Glutamatergic neuron (in vitro differentiated cells): Measurements from ENCODE around the gene EFHC2. TPM values are rescaled to one million over a fixed set of nuclear protein-coding genes. Genes with fewer than 3 reads are reported as not detected.
A peak's percentile ranks its signal among the peaks of the same experiment; 100 is the strongest.

Experiments
- DNase-seq: peaks from one replicate; pipeline ENCODE4 v3.0.0; 2022
- H3K27ac Mint-ChIP-seq: one replicate; pipeline ENCODE4 v1.8.0; 2020; ENCODE audit warnings: mild to moderate bottlenecking, mixed read lengths, inconsistent platforms; ENCODE audit not compliant: unreplicated experiment
- H3K27me3 Mint-ChIP-seq: one replicate; pipeline ENCODE4 v1.8.0; 2020; ENCODE audit warnings: mild to moderate bottlenecking, moderate library complexity, mixed read lengths, inconsistent platforms; ENCODE audit not compliant: unreplicated experiment
- H3K36me3 Mint-ChIP-seq: one replicate; pipeline ENCODE4 v1.8.0; 2020; ENCODE audit warnings: mild to moderate bottlenecking, mixed read lengths, inconsistent platforms; ENCODE audit not compliant: unreplicated experiment
- H3K4me1 Mint-ChIP-seq: one replicate; pipeline ENCODE4 v1.8.0; 2020; ENCODE audit warnings: mild to moderate bottlenecking, low read depth, mixed read lengths, inconsistent platforms; ENCODE audit not compliant: unreplicated experiment
- H3K4me3 Mint-ChIP-seq: one replicate; pipeline ENCODE4 v1.8.0; 2020; ENCODE audit warnings: mild to moderate bottlenecking, mixed read lengths, inconsistent platforms; ENCODE audit not compliant: unreplicated experiment
- H3K9me3 Mint-ChIP-seq: one replicate; pipeline ENCODE4 v1.8.0; 2020; ENCODE audit warnings: mild to moderate bottlenecking, moderate library complexity, mixed read lengths, inconsistent platforms; ENCODE audit not compliant: unreplicated experiment
- CTCF ChIP-seq: fragments of 200-600 bp; sonication (generic); IDR thresholded peaks from one replicate; pipeline ENCODE4 v1.5.0; 2021; ENCODE audit not compliant: partially characterized antibody, unreplicated experiment
- long read RNA-seq: library from polyadenylated mRNA; unstranded; transcript quantifications from one replicate; pipeline ENCODE4 v2.0.0, GENCODE V29; 2020; ENCODE audit not compliant: unreplicated experiment
- total RNA-seq: library from RNA; stranded (reverse); fragmentation: NEBNext Ultra II Directional; extraction: Animal tissue kit (Norgen Biotek cat#: 25700); gene quantifications from one replicate; pipeline ENCODE4 v1.2.1, GENCODE V29; 2021; ENCODE audit not compliant: unreplicated experiment

The EFHC2 gene
- not detected for total RNA-seq
- long read RNA-seq = 0 reads

GRCh38 chrX:44343412-44344141 is at the start of gene EFHC2:
EFHC2 (minus strand) TSS chrX:44343672; CDS start chrX:44343588, 84 bp downstream.
- Mint-ChIP-seq H3K27me3 (no peaks in the 10 kb centered on the region), H3K36me3 (no peaks in the 10 kb centered on the region), H3K9me3 (no peaks in the 10 kb centered on the region), H3K4me3 (peak within 1 kb of the TSS; percentile 75), H3K27ac (no peak within 1 kb of the TSS), H3K4me1 (no peaks in the 10 kb centered on the region)
- peak; percentile 15 for DNase-seq
- TF ChIP-seq CTCF = no peak

- H3K27ac Mint-ChIP-seq = no peak overlapping the region
- no peak for DNase-seq
- peaks cover 5% of the 10 kb centered on the region for H3K36me3 Mint-ChIP-seq
- no peaks in the 10 kb centered on the region for H3K9me3 Mint-ChIP-seq
- no peaks in the 10 kb centered on the region for H3K27me3 Mint-ChIP-seq
- H3K4me1 Mint-ChIP-seq = no peaks in the 10 kb centered on the region
- TF ChIP-seq CTCF = no peak
- no peak overlapping the region for H3K4me3 Mint-ChIP-seq
These were observed 49.3 kb upstream of the EFHC2 start for GRCh38 chrX:44392767-44393166.

- Mint-ChIP-seq H3K27me3 (no peaks in the 10 kb centered on the region), H3K36me3 (no peaks in the 10 kb centered on the region), H3K9me3 (no peaks in the 10 kb centered on the region), H3K27ac (no peak overlapping the region), H3K4me1 (no peaks in the 10 kb centered on the region), H3K4me3 (no peak overlapping the region)
- no peak for DNase-seq
- no peak for TF ChIP-seq CTCF
These were observed 41.3 kb upstream of the EFHC2 start for GRCh38 chrX:44384688-44385338.

- DNase-seq = no peak
- H3K4me1 Mint-ChIP-seq = no peaks in the 10 kb centered on the region
- TF ChIP-seq CTCF = no peak
- H3K9me3 Mint-ChIP-seq = no peaks in the 10 kb centered on the region
- H3K4me3 Mint-ChIP-seq = no peak overlapping the region
- H3K36me3 Mint-ChIP-seq = no peaks in the 10 kb centered on the region
- H3K27me3 Mint-ChIP-seq = no peaks in the 10 kb centered on the region
- H3K27ac Mint-ChIP-seq = no peak overlapping the region
These were observed 39.4 kb upstream of the EFHC2 start for GRCh38 chrX:44382871-44383270.

- Mint-ChIP-seq H3K36me3 (no peaks in the 10 kb centered on the region), H3K27me3 (no peaks in the 10 kb centered on the region), H3K4me3 (no peak overlapping the region), H3K4me1 (no peaks in the 10 kb centered on the region), H3K9me3 (no peaks in the 10 kb centered on the region), H3K27ac (no peak overlapping the region)
- DNase-seq = no peak
- no peak for TF ChIP-seq CTCF
These were observed 9.3 kb upstream of the EFHC2 start for GRCh38 chrX:44352758-44353157.
